GM12892 (cell line): ENCODE measurements around the gene CCR3.

ENCODE experiments used
- POLR2A ChIP-seq: IDR thresholded peaks from 2 replicates; pipeline ENCODE4 v1.6.1; 2011; ENCODE audit warnings: low read depth, low read length, control low read depth
- POLR2AphosphoS5 ChIP-seq: IDR thresholded peaks from 2 replicates; pipeline ENCODE4 v1.6.1; 2011; ENCODE audit warnings: low read depth, low read length, control low read depth
- TAF1 ChIP-seq: IDR thresholded peaks from 2 replicates; pipeline ENCODE4 v1.6.1; 2011; ENCODE audit warnings: low read depth, mild to moderate bottlenecking, control low read depth, low read length, borderline replicate concordance

DNA sequence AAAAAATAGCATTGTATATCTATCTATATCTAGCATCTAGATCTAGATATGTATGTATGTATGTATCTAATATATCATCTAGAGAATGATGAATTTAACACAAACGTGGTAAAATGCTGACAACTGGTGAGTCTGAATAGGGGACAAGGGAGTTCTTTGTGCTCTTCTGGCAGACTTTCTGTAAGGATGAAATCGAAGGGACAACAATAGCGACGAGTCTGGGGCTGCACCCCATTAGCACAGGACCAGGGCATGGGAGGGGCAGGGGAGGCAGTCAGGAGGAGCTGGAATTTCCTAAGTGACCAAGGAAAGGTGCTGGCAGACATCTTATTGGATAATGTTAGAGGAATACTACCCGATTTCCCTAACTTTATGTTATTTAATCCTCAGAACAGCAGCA, 42.0 kb upstream of the CCR3 start:
- TF ChIP-seq POLR2A, result no peak
- no peak for TF ChIP-seq POLR2AphosphoS5
- no peak for TF ChIP-seq TAF1
